Pancreas (tissue), 10 donors: ENCODE data around the gene MYZAP. TPM values are rescaled to one million over a fixed set of nuclear protein-coding genes. Genes with fewer than 3 reads are reported as not detected.

Experiments used
- ATAC-seq, 4 donors: fragments of 200-7000 bp; cut with Tn5 transposase; one replicate each; pipeline versions ENCODE4 v1.8.0 to v1.9.1; 2020; ENCODE audit warnings: mild to moderate bottlenecking in 4 of 4, moderate library complexity in 4 of 4
- DNase-seq, 6 donors: peaks; one replicate each; pipeline ENCODE4 v3.0.0-alpha.2; 2020
- FAIRE-seq: peaks from 2 replicates; lab custom pipeline; 2012; peaks lifted over from hg19 to GRCh38; lab: Jason Lieb, UNC
- H3K27ac ChIP-seq, 4 donors: fragments of 200-600 bp; sonication (generic); 1 replicate in 3 of 4; 2 replicates in 1 of 4; pipeline versions ENCODE4 v1.5.0 to v1.8.0; 2020
- H3K27me3 ChIP-seq, 4 donors: fragments of 200-600 bp; one replicate each; pipeline ENCODE4 v1.8.0; 2021
- H3K36me3 ChIP-seq, 3 donors: fragments of 200-600 bp; sonication (generic) in 1 of 3; one replicate each; pipeline versions ENCODE4 v1.5.0 to v1.8.0; 2020 to 2021
- H3K4me1 ChIP-seq, 3 donors: fragments of 200-600 bp; one replicate each; pipeline ENCODE4 v1.8.0; 2021
- H3K4me3 ChIP-seq, 4 donors: fragments of 200-600 bp; sonication (generic) in 2 of 4; one replicate each; pipeline versions ENCODE4 v1.5.0 to v1.8.0; 2020 to 2021
- H3K9me3 ChIP-seq, 4 donors: fragments of 200-600 bp; one replicate each; pipeline ENCODE4 v1.8.0; 2021
- CTCF ChIP-seq, 4 donors: fragments of 200-600 bp; sonication (generic) in 3 of 4; IDR thresholded peaks; one replicate each; pipeline versions ENCODE4 v1.5.0 to v1.8.0; 2021; ENCODE audit warnings: antibody characterized with exemption in 4 of 4
- WGBS, 2 donors: extraction: QIAGEN DNeasy Blood & Tissue Kit; methylation state at CpG; one replicate each; pipeline ENCODE4 v1.1.7; 2013; 5-methylcytosine and 5-hydroxymethylcytosine counted together
- intact Hi-C, 3 donors: fragments of 100-400 bp; cut with DNase I; formaldehyde crosslinking; loops; one replicate each; pipeline versions ENCODE4 v1.11.1 to v1.14.2; 2022
- polyA plus RNA-seq, 2 donors: library from polyadenylated mRNA; stranded (reverse); fragments of 200-250 nt; gene quantifications; one replicate each; pipeline ENCODE4 v1.2.3, GENCODE V29; 2013
- total RNA-seq, 6 donors: library from RNA; stranded (reverse); fragmentation: NEBNext Ultra II Directional in 4 of 6; extraction: Animal tissue kit (Norgen Biotek cat#: 25700) in 4 of 6; gene quantifications; one replicate each; pipeline versions ENCODE4 v1.2.1 to v1.2.4, GENCODE V29; 2021 to 2023
- donor health status: healthy with polysubstance abuse.
- donor health status: DM: no; HTN: no; CAD: no; lungs with moderate emphysema.
- donor health status: DM: no; HTN: no; CAD: no.
- donor health status: control.
- donor health status: control.
- donor health status: Bipolar disorder and iron deficiency.
- donor health status: DM: yes; HTN: yes; CAD: no.
- donor health status: DM: no; HTN: no; CAD: no.
- donor health status: DM: no; HTN: no; CAD: no.
- donor health status: DM: yes; HTN: yes; CAD: no.

MYZAP gene
- total and polyA plus RNA-seq, 8 donors, result 5.4 to 13.4 (median 9.4) TPM

- Histone ChIP-seq H3K4me3 (no peak overlapping the region), H3K4me1 (no peaks in the 10 kb centered on the region), H3K9me3 (no peaks in the 10 kb centered on the region), H3K27ac (no peak overlapping the region), H3K36me3 (no peaks in the 10 kb centered on the region), H3K27me3 (no peaks in the 10 kb centered on the region)
- FAIRE-seq (no peak), ATAC-seq (no peak), DNase-seq (no peak)
- WGBS, 2 donors, result 81 to 91% methylated on average over 6 of the region's 6 CpGs
- TF ChIP-seq CTCF (IDR thresholded peaks at IDR 0.05), result no peak
- intact Hi-C loops, result no loop called here
Observed at GRCh38 chr15:57655053-57655452, 63.3 kb downstream of the MYZAP start.

GRCh38 chr15:57655809-57656208 is 64.1 kb downstream of the MYZAP start:
- WGBS, 2 donors, result 78 to 88% methylated on average over 1 of the region's 1 CpG
- TF ChIP-seq CTCF (IDR thresholded peaks at IDR 0.05), result no peak
- Histone ChIP-seq H3K36me3 (no peaks in the 10 kb centered on the region), H3K9me3 (no peaks in the 10 kb centered on the region), H3K4me1 (no peaks in the 10 kb centered on the region), H3K27ac (no peak overlapping the region), H3K4me3 (no peak overlapping the region), H3K27me3 (no peaks in the 10 kb centered on the region)
- intact Hi-C loops, result no loop called here
- no peak for DNase-seq
- ATAC-seq, result no peak
- FAIRE-seq, result no peak

- H3K27ac ChIP-seq, result no peak overlapping the region
- H3K36me3 ChIP-seq, result no peaks in the 10 kb centered on the region
- peaks cover 0 to 6% (median 3%) of the 10 kb centered on the region in 3 donors for H3K4me1 ChIP-seq
- DNase-seq (no peak), ATAC-seq (no peak), FAIRE-seq (no peak)
- no peaks in the 10 kb centered on the region for H3K27me3 ChIP-seq
- intact Hi-C loops, result no loop called here
- no peak for TF ChIP-seq CTCF (IDR thresholded peaks at IDR 0.05)
- H3K4me3 ChIP-seq, result no peak overlapping the region
- 83 to 84% methylated on average over 3 of the region's 3 CpGs for WGBS, 2 donors
- H3K9me3 ChIP-seq, result no peaks in the 10 kb centered on the region
Observed at GRCh38 chr15:57656434-57656833, 64.7 kb downstream of the MYZAP start.

- H3K27ac ChIP-seq, result no peak overlapping the region
- H3K4me3 ChIP-seq, result no peak overlapping the region
- WGBS, 2 donors, result 82 to 97% methylated on average over 1 of the region's 1 CpG
- no peak for TF ChIP-seq CTCF (IDR thresholded peaks at IDR 0.05)
- ATAC-seq (no peak), DNase-seq (no peak), FAIRE-seq (no peak)
- no peaks in the 10 kb centered on the region for H3K9me3 ChIP-seq
- H3K27me3 ChIP-seq, result no peaks in the 10 kb centered on the region
- H3K4me1 ChIP-seq, result peaks cover 7 to 15% (median 15%) of the 10 kb centered on the region in 3 donors
- intact Hi-C loops, result no loop called here
- H3K36me3 ChIP-seq, result no peaks in the 10 kb centered on the region
Observed at GRCh38 chr15:57657619-57658018, 65.9 kb downstream of the MYZAP start.

GRCh38 chr15:57662091-57662744 is 70.5 kb downstream of the MYZAP start:
- H3K27me3 ChIP-seq, result no peaks in the 10 kb centered on the region
- H3K36me3 ChIP-seq, result no peaks in the 10 kb centered on the region
- ATAC-seq (peak; percentile 57 to 82 (median 80)), DNase-seq (peak in 1 of 6 donors; percentile 39), FAIRE-seq (no peak)
- H3K4me1 ChIP-seq, result peaks cover 20 to 39% (median 35%) of the 10 kb centered on the region in 3 donors
- H3K4me3 ChIP-seq, result no peak overlapping the region
- TF ChIP-seq CTCF (IDR thresholded peaks at IDR 0.05), result no peak
- H3K9me3 ChIP-seq, result no peaks in the 10 kb centered on the region
- intact Hi-C loops, result no loop called here
- WGBS, 2 donors, result 22% methylated on average over 3 of the region's 3 CpGs
- H3K27ac ChIP-seq, result peak overlapping the region in 3 of 4 donors; percentile 12 to 56 (median 45)
